NT2/D1 (cell line): Measurements from ENCODE around the gene GPAT2.

ENCODE experiments used
- SUZ12 ChIP-seq: IDR thresholded peaks from 2 replicates; pipeline ENCODE4 v1.6.1; 2011; ENCODE audit not compliant: insufficient read length, insufficient read depth; ENCODE audit errors: extremely low read depth
- YY1 ChIP-seq: IDR thresholded peaks from 2 replicates; pipeline ENCODE4 v1.6.1; 2011; ENCODE audit not compliant: insufficient read length, insufficient read depth

DNA sequence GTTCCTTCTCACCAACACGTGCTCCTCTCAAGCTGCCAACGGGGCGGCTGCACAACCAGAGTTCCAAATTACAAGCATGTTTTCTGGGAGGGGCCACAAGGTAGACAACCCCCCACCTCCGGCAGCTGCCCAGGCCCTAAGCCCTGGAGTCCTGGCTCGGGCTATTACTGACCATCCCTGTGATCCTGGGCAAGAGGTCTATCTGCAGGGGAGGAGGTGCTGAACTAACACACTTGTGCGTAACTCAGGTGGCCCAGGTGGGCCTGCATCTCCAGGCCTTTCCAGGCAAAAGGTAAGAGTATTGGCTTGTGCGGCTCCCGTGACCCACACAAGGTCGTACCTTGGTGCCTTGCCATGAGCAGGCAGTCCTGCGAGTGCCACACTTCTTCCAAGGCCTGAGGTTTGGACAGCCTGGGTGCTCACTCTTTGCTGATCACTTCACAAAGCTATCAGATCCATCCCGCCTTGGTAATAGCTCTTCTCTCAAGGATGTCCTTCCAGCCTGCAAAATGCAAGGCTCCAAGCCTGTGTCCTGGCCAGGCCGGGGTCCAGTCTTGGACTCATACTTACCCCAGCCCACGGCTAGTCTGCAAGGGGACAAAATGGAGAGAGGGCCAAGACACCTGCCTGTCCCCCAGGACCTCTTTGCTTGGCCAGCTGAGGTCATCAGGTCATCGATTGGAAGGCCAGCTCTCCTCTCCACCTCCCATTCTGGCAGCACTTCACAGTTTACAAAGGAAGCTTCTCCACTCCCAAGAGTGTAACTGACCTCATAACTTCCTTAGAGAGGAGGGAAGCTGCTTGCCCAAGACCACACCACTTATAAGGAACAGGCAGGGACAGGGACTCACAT is 47.7 kb upstream of the GPAT2 start:
- TF ChIP-seq YY1 (no peak), SUZ12 (no peak)
